Neural crest cell (in vitro differentiated cells): ENCODE results near the gene VRK1. TPM values are rescaled to one million over a fixed set of nuclear protein-coding genes. Genes with fewer than 3 reads are reported as not detected.

Source experiments
- DNase-seq: peaks from one replicate; pipeline ENCODE4 v3.0.0; 2021; ENCODE audit warnings: low read depth, mixed read lengths, low spot score
- H3K27ac Mint-ChIP-seq: one replicate; pipeline ENCODE4 v1.8.0; 2021; ENCODE audit warnings: mild to moderate bottlenecking, mixed read lengths; ENCODE audit not compliant: unreplicated experiment
- H3K27me3 Mint-ChIP-seq: 2 replicates; pipeline ENCODE4 v1.8.0; 2021; ENCODE audit warnings: low read depth, mild to moderate bottlenecking, mixed read lengths
- H3K36me3 Mint-ChIP-seq: 2 replicates; pipeline ENCODE4 v1.8.0; 2021; ENCODE audit warnings: low read depth, mild to moderate bottlenecking, mixed read lengths
- H3K4me1 Mint-ChIP-seq: 2 replicates; pipeline ENCODE4 v1.8.0; 2021; ENCODE audit warnings: mixed read lengths
- H3K4me3 Mint-ChIP-seq: one replicate; pipeline ENCODE4 v1.8.0; 2021; ENCODE audit warnings: mild to moderate bottlenecking, mixed read lengths
- H3K9me3 Mint-ChIP-seq: 2 replicates; pipeline ENCODE4 v1.8.0; 2021; ENCODE audit warnings: mixed read lengths
- CTCF ChIP-seq: fragments of 200-600 bp; sonication (generic); conservative IDR thresholded peaks from 2 replicates; pipeline ENCODE4 v1.5.0; 2021; ENCODE audit warnings: antibody characterized with exemption, mild to moderate bottlenecking
- total RNA-seq: library from RNA; stranded (reverse); gene quantifications from 2 replicates; pipeline ENCODE4 v1.2.1, GENCODE V29; 2021

The VRK1 gene
- total RNA-seq, 1 donor from 2014 or later = 62.1 TPM

GRCh38 chr14:96808619-96809406 is 11.6 kb downstream of the VRK1 start:
- no peaks in the 10 kb centered on the region for H3K27me3 Mint-ChIP-seq

GRCh38 chr14:96811265-96811664 is 14.1 kb downstream of the VRK1 start:
- DNase-seq = no peak
- Mint-ChIP-seq H3K4me3 (no peak overlapping the region), H3K36me3 (peaks cover 14% of the 10 kb centered on the region), H3K27ac (no peak overlapping the region), H3K4me1 (peaks cover 4% of the 10 kb centered on the region), H3K27me3 (no peaks in the 10 kb centered on the region), H3K9me3 (peaks cover 10% of the 10 kb centered on the region)
- no peak for TF ChIP-seq CTCF

More at GRCh38 chr14:96808619-96809406, 11.6 kb downstream of the VRK1 start:
- Mint-ChIP-seq H3K9me3 (peaks cover 10% of the 10 kb centered on the region), H3K4me3 (no peak overlapping the region), H3K27ac (no peak overlapping the region), H3K36me3 (peaks cover 14% of the 10 kb centered on the region), H3K4me1 (peaks cover 11% of the 10 kb centered on the region)
- no peak for TF ChIP-seq CTCF
- DNase-seq = no peak

GRCh38 chr14:96811985-96812667 is 14.9 kb downstream of the VRK1 start:
- no peak for TF ChIP-seq CTCF
- Mint-ChIP-seq H3K4me3 (no peak overlapping the region), H3K27ac (no peak overlapping the region), H3K36me3 (peaks cover 14% of the 10 kb centered on the region), H3K4me1 (peaks cover 4% of the 10 kb centered on the region), H3K27me3 (no peaks in the 10 kb centered on the region), H3K9me3 (peaks cover 10% of the 10 kb centered on the region)
- no peak for DNase-seq

GRCh38 chr14:96816281-96816680 is 19.1 kb downstream of the VRK1 start:
- H3K27me3 Mint-ChIP-seq = no peaks in the 10 kb centered on the region
- H3K9me3 Mint-ChIP-seq = peaks cover 7% of the 10 kb centered on the region
- peaks cover 6% of the 10 kb centered on the region for H3K36me3 Mint-ChIP-seq
- TF ChIP-seq CTCF = no peak
- H3K4me3 Mint-ChIP-seq = no peak overlapping the region
- no peak for DNase-seq
- H3K27ac Mint-ChIP-seq = no peak overlapping the region
- peaks cover 6% of the 10 kb centered on the region for H3K4me1 Mint-ChIP-seq

- no peak overlapping the region for H3K27ac Mint-ChIP-seq
- no peak for DNase-seq
- H3K27me3 Mint-ChIP-seq = no peaks in the 10 kb centered on the region
- H3K4me3 Mint-ChIP-seq = no peak overlapping the region
- H3K9me3 Mint-ChIP-seq = peaks cover 8% of the 10 kb centered on the region
- H3K36me3 Mint-ChIP-seq = peaks cover 7% of the 10 kb centered on the region
- no peak for TF ChIP-seq CTCF
- peaks cover 11% of the 10 kb centered on the region for H3K4me1 Mint-ChIP-seq
Observed at GRCh38 chr14:96817750-96818666, 20.8 kb downstream of the VRK1 start.
